IPS-NIHi7 (cell line): ENCODE results near the gene PLD1.

Experiments
- DNase-seq: peaks from one replicate; pipeline ENCODE4 v3.0.0; 2012; ENCODE audit warnings: mixed read lengths; ENCODE audit errors: extremely low spot score

The PLD1 gene

GRCh38 chr3:171774521-171774920, 35.8 kb downstream of the PLD1 start:
- no peak for DNase-seq

- peak; percentile 60 for DNase-seq
These were observed 37.7 kb downstream of the PLD1 start for GRCh38 chr3:171772427-171773056.

GRCh38 chr3:171770689-171771620, 39.3 kb downstream of the PLD1 start:
- DNase-seq, result peak; percentile 63

GRCh38 chr3:171769461-171769860, 40.8 kb downstream of the PLD1 start:
- DNase-seq, result no peak

- no peak for DNase-seq
These were observed 41.3 kb downstream of the PLD1 start for GRCh38 chr3:171768986-171769385.

- no peak for DNase-seq
These were observed 41.9 kb downstream of the PLD1 start for GRCh38 chr3:171768281-171768900.

- no peak for DNase-seq
These were observed 44.8 kb downstream of the PLD1 start for GRCh38 chr3:171765511-171765887.

GRCh38 chr3:171763392-171763791, 46.9 kb downstream of the PLD1 start:
- no peak for DNase-seq

- DNase-seq, result no peak
These were observed 49.8 kb downstream of the PLD1 start for GRCh38 chr3:171760477-171760876.

GRCh38 chr3:171758109-171758508, 52.2 kb downstream of the PLD1 start:
- DNase-seq, result no peak

- no peak for DNase-seq
These were observed 52.8 kb downstream of the PLD1 start for GRCh38 chr3:171757361-171758034.

GRCh38 chr3:171755656-171756055, 54.6 kb downstream of the PLD1 start:
- no peak for DNase-seq

- DNase-seq, result no peak
These were observed 55.2 kb downstream of the PLD1 start for GRCh38 chr3:171755015-171755589.

- DNase-seq, result no peak
These were observed 56.4 kb downstream of the PLD1 start for GRCh38 chr3:171753665-171754408.

- no peak for DNase-seq
These were observed 57.2 kb downstream of the PLD1 start for GRCh38 chr3:171753025-171753472.

GRCh38 chr3:171752329-171752728, 58.0 kb downstream of the PLD1 start:
- no peak for DNase-seq

GRCh38 chr3:171749124-171749523, 61.2 kb downstream of the PLD1 start:
- DNase-seq, result no peak

- DNase-seq, result no peak
These were observed 62.0 kb downstream of the PLD1 start for GRCh38 chr3:171748064-171748924.

GRCh38 chr3:171747223-171747920, 62.9 kb downstream of the PLD1 start:
- no peak for DNase-seq
